Activated CD8-positive, alpha-beta T cell treated with anti-CD3 and anti-CD28 coated beads for 36 hours (primary cell): Measurements from ENCODE around the gene ALG2. TPM values are rescaled to one million over a fixed set of nuclear protein-coding genes. Genes with fewer than 3 reads are reported as not detected.

Experiments used
- ATAC-seq: fragments of 200-7000 bp; cut with Tn5 transposase; one replicate; pipeline ENCODE4 v1.10.0; 2021; ENCODE audit warnings: mild to moderate bottlenecking, moderate library complexity
- CTCF ChIA-PET: fragments of 350-600 bp; sonication (Branson Sonifier 250); formaldehyde crosslinking; loops from one replicate; lab custom pipeline; 2021; ENCODE audit warnings: antibody characterized with exemption; lab: Charles Lee
- POLR2A ChIA-PET: fragments of 350-600 bp; sonication (Branson Sonifier 250); formaldehyde crosslinking; loops from one replicate; lab custom pipeline; 2021; ENCODE audit warnings: antibody characterized with exemption; lab: Charles Lee
- DNase-seq: peaks from one replicate; pipeline ENCODE4 v3.0.0-alpha.2; 2020
- H3K27ac Mint-ChIP-seq: one replicate; pipeline ENCODE4 v1.8.0; 2021; ENCODE audit warnings: mild to moderate bottlenecking, mixed read lengths
- H3K27me3 Mint-ChIP-seq: one replicate; pipeline ENCODE4 v1.8.0; 2021; ENCODE audit warnings: mixed read lengths
- H3K36me3 Mint-ChIP-seq: one replicate; pipeline ENCODE4 v1.8.0; 2021; ENCODE audit warnings: low read depth, mixed read lengths
- H3K4me1 Mint-ChIP-seq: one replicate; pipeline ENCODE4 v1.8.0; 2021; ENCODE audit warnings: low read depth, mixed read lengths
- H3K4me3 Mint-ChIP-seq: one replicate; pipeline ENCODE4 v1.8.0; 2021; ENCODE audit warnings: mild to moderate bottlenecking, moderate library complexity, mixed read lengths
- H3K9me3 Mint-ChIP-seq: one replicate; pipeline ENCODE4 v1.8.0; 2021; ENCODE audit warnings: mixed read lengths
- CTCF ChIP-seq: fragments of 200-600 bp; IDR thresholded peaks from one replicate; pipeline ENCODE4 v1.8.0; 2022; ENCODE audit warnings: antibody characterized with exemption, mild to moderate bottlenecking
- intact Hi-C: fragments of 100-400 bp; cut with micrococcal nuclease; formaldehyde crosslinking; loops from one replicate; pipeline ENCODE4 v1.10.0; 2022
- total RNA-seq, 2 experiments: library from RNA; stranded (reverse); gene quantifications; one replicate each; pipeline ENCODE4 v1.2.3, GENCODE V29; 2021

The ALG2 gene
- total RNA-seq, 2 experiments from 2014 or later, result 24.1 to 27.0 TPM

DNA sequence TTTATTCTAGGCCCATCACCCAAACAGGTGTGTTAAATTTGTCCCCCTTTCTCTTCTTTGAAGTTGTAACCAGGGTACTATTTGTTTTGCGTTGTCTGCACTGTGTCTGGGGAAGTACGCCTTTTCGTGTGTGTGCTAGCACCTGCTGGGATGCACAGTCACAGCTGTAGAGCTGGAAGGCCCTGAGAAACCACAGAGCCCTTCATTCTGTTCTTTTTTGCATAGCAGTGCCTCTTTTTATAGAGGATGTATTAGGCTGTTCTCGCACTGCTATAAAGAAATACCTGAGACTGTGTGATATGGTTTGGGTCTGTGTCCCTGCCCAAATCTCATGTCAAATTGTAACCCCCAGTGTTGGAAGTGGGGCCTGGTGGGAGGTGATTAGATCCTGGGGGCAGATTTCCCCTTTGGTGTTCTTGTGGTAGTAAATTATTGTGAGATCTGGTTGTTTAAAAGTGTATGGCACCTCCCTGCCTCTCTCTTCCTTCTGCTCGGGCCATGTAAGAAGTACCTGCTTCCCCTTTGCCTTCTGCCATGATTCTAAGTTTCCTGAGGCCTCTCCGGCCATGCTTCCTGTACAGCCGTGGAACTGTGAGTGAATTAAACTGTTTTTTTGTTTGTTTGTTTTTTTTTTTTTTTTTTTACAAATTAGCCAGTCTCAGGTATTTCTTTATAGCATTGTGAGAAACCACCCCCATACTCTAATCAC, 14.3 kb upstream of the ALG2 start:
- TF ChIP-seq CTCF, result no peak
- ChIA-PET CTCF (interaction anchor here (0.7 kb wide), 1 partner anchor 704 kb away, joined by 3 read pairs; no protein-coding TSS in a partner anchor), POLR2A (no interaction called here)
- no peak overlapping the region for H3K4me3 Mint-ChIP-seq
- no peaks in the 10 kb centered on the region for H3K9me3 Mint-ChIP-seq
- H3K36me3 Mint-ChIP-seq, result peaks cover 20% of the 10 kb centered on the region
- DNase-seq (peak; percentile 64), ATAC-seq (peak; percentile 88)
- peak overlapping the region; percentile 80 for H3K27ac Mint-ChIP-seq
- peaks cover 24% of the 10 kb centered on the region for H3K4me1 Mint-ChIP-seq
- no peaks in the 10 kb centered on the region for H3K27me3 Mint-ChIP-seq
- intact Hi-C loops, result no loop called here

DNA sequence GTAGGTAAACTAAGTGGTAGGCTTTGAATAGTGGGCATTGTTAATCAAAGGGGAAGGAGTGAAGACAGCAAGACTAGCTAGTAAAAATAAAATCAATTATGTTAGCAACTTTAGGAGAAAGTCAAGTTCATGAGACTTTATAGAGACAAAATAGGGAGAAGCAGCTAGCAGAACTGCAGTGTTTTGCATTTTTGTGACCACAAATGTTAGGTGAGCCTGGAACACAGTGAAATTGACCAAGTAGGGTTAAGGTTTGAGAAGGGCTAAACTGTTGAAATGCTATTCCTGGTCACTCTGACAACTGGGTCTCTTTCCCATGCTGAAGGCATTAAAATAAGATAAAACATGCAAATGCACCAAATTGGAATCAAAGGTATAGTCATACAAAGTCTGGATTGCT, 13.3 kb upstream of the ALG2 start:
- CTCF ChIA-PET, result interaction anchor here (1.2 to 2.0 kb wide), 5 partner anchors 11 to 51 kb away, joined by 3 to 10 read pairs (median 4); no protein-coding TSS in a partner anchor
- ATAC-seq (no peak), DNase-seq (no peak)
- Mint-ChIP-seq H3K4me3 (no peak overlapping the region), H3K36me3 (peaks cover 27% of the 10 kb centered on the region), H3K4me1 (peaks cover 23% of the 10 kb centered on the region), H3K27ac (no peak overlapping the region), H3K27me3 (no peaks in the 10 kb centered on the region), H3K9me3 (no peaks in the 10 kb centered on the region)
- intact Hi-C loops, result no loop called here
- POLR2A ChIA-PET, result interaction anchor here (1.9 kb wide), 1 partner anchor 13 kb away, joined by 10 read pairs; the partner anchor contains the start of genes ALG2 and SEC61B
- TF ChIP-seq CTCF, result no peak

DNA sequence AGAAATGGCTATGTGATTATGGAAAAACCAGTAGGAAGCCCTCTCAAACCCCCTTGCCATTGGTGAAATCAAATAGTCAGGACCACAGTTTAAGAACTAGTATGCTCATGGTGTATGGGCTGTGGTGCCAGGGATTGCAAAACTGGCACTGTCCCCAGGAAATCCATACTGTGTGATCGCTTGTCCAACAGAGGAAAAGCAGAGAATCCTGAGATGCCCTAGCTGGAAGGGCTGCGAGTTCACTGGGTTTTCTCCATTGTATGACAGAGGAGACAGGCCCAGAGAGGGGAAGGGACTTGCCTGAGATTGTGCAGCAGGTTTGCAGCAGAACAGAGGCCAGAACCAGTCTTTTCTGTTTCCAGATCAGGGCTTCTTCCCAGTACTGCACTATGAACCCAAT, 12.9 kb upstream of the ALG2 start:
- ATAC-seq (no peak), DNase-seq (no peak)
- peaks cover 22% of the 10 kb centered on the region for H3K4me1 Mint-ChIP-seq
- intact Hi-C loops, result no loop called here
- no peaks in the 10 kb centered on the region for H3K9me3 Mint-ChIP-seq
- ChIA-PET CTCF (interaction anchor here (1.2 to 2.0 kb wide), 5 partner anchors 11 to 50 kb away, joined by 3 to 10 read pairs (median 4); no protein-coding TSS in a partner anchor), POLR2A (interaction anchor here (1.9 kb wide), 1 partner anchor 12 kb away, joined by 10 read pairs; the partner anchor contains the start of genes ALG2 and SEC61B)
- H3K36me3 Mint-ChIP-seq, result peaks cover 27% of the 10 kb centered on the region
- no peak for TF ChIP-seq CTCF
- H3K27me3 Mint-ChIP-seq, result no peaks in the 10 kb centered on the region
- H3K4me3 Mint-ChIP-seq, result no peak overlapping the region
- no peak overlapping the region for H3K27ac Mint-ChIP-seq

DNA sequence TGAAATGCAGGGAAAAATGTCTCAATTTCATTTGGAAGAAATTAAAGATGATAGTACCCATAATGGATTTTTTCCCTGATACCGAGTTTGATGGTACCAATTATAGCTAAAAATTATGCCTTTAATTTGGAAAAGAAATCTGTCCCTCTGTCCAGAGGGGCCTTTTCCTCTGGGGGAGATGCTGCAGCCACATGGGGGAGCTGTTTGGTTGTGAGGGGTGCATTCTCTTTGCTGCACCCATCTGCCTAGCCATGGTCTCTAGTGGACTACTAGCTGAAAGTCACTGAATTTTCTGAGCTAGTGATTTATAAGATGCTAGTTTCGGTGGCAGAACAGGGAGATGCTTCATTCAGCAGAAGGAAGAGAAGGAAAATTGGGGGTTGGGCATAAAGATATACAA, 10.0 kb upstream of the ALG2 start:
- intact Hi-C loops, result no loop called here
- Mint-ChIP-seq H3K27me3 (no peaks in the 10 kb centered on the region), H3K9me3 (no peaks in the 10 kb centered on the region), H3K27ac (no peak overlapping the region), H3K36me3 (peaks cover 28% of the 10 kb centered on the region), H3K4me1 (peaks cover 15% of the 10 kb centered on the region), H3K4me3 (no peak overlapping the region)
- TF ChIP-seq CTCF, result peak; percentile 79
- peak; percentile 71 for DNase-seq
- ChIA-PET POLR2A (interaction anchor here (0.6 to 1.6 kb wide), 8 partner anchors 9 to 748 kb away, joined by 3 to 8 read pairs (median 3); partner anchors contain the start of genes ALG2 and SEC61B), CTCF (interaction anchor here (0.6 to 4.0 kb wide), 54 partner anchors 10 to 1205 kb away, joined by 3 to 72 read pairs (median 4); partner anchors contain the start of genes ALG2 and SEC61B)
- peak; percentile 67 for ATAC-seq

DNA sequence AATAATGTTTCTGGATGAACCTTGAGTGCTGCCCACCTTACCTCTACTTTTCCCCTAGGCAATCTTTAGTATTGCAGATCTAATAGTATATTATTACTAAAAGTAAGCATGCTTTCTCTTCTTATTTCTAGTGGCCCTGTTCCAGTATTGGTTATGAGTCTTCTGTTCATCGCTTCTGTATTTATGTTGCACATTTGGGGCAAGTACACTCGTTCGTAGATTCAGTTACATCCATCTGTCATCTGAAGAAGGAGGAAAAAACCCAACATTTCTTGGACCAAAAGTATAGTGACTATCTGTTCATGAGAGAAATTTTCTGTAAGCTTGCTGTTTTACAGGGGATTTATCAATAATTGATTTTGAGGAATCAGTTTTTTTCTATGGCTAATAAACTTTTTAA, 8.5 kb upstream of the ALG2 start:
- peaks cover 34% of the 10 kb centered on the region for H3K36me3 Mint-ChIP-seq
- H3K27ac Mint-ChIP-seq, result no peak overlapping the region
- intact Hi-C loops, result no loop called here

More for the DNA sequence above, 8.5 kb upstream of the ALG2 start:
- DNase-seq (no peak), ATAC-seq (no peak)
- ChIA-PET POLR2A (no interaction called here), CTCF (interaction anchor here (3.1 to 4.0 kb wide), 3 partner anchors 9 to 66 kb away, joined by 23 to 72 read pairs (median 27); partner anchors contain the start of genes ALG2 and SEC61B)
- H3K4me1 Mint-ChIP-seq, result peaks cover 10% of the 10 kb centered on the region
- TF ChIP-seq CTCF, result no peak
- no peaks in the 10 kb centered on the region for H3K9me3 Mint-ChIP-seq
- H3K27me3 Mint-ChIP-seq, result no peaks in the 10 kb centered on the region
- no peak overlapping the region for H3K4me3 Mint-ChIP-seq
